Common myeloid progenitor, CD34-positive (primary cell): Measurements from ENCODE around the gene CBX2.

Experiments
- CTCF ChIA-PET: fragments of 350-600 bp; sonication (Branson Sonifier 250); formaldehyde crosslinking; loops from one replicate; lab custom pipeline; 2021; ENCODE audit warnings: antibody characterized with exemption; lab: Charles Lee
- POLR2A ChIA-PET: fragments of 350-600 bp; sonication (Branson Sonifier 250); formaldehyde crosslinking; loops from one replicate; lab custom pipeline; 2021; ENCODE audit warnings: antibody characterized with exemption; lab: Charles Lee
- DNase-seq, 3 donors: peaks; one replicate each; pipeline versions ENCODE4 v3.0.0 to v3.0.0-alpha.2; 2013
- H3K27ac ChIP-seq, 2 experiments: 1 replicate in 1 of 2; 2 replicates in 1 of 2; pipeline ENCODE4 v1.7.0; 2013; ENCODE audit warnings: inconsistent platforms in 2 of 2, low read length in 2 of 2, mild to moderate bottlenecking in 2 of 2, low read depth in 1 of 2, moderate library complexity in 1 of 2; ENCODE audit not compliant: severe bottlenecking in 2 of 2, insufficient read depth in 1 of 2, poor library complexity in 1 of 2
- H3K27me3 ChIP-seq, 5 experiments: replicated peaks in 2 of 5; 1 replicate in 3 of 5; 2 replicates in 2 of 5; pipeline versions ENCODE4 v1.6.1 to v1.7.0; 2013; ENCODE audit warnings: low read length in 4 of 5, mild to moderate bottlenecking in 2 of 5, moderate library complexity in 2 of 5, inconsistent platforms in 1 of 5; ENCODE audit not compliant: insufficient read depth in 5 of 5, control insufficient read depth in 4 of 5
- H3K36me3 ChIP-seq, 4 experiments: 1 replicate in 2 of 4; 2 replicates in 2 of 4; pipeline versions ENCODE4 v1.6.1 to v1.7.0; 2013; ENCODE audit warnings: low read length in 3 of 4, control low read depth in 1 of 4, mild to moderate bottlenecking in 1 of 4; ENCODE audit not compliant: control insufficient read depth in 4 of 4, insufficient read depth in 4 of 4
- H3K4me1 ChIP-seq, 4 experiments: 1 replicate in 3 of 4; 2 replicates in 1 of 4; pipeline versions ENCODE4 v1.6.1 to v1.7.1; 2013; ENCODE audit warnings: low read length in 3 of 4, mild to moderate bottlenecking in 3 of 4, control low read depth in 1 of 4, inconsistent platforms in 1 of 4, moderate library complexity in 1 of 4; ENCODE audit not compliant: control insufficient read depth in 4 of 4, insufficient read depth in 4 of 4; ENCODE audit errors: control extremely low read depth in 1 of 4
- H3K4me3 ChIP-seq, 7 experiments: 1 replicate in 4 of 7; 2 replicates in 3 of 7; pipeline versions ENCODE4 v1.5.1 to v1.7.0; 2013; ENCODE audit warnings: mild to moderate bottlenecking in 7 of 7, low read length in 6 of 7, moderate library complexity in 6 of 7, inconsistent platforms in 2 of 7, low read depth in 2 of 7, control low read depth in 1 of 7; ENCODE audit not compliant: insufficient read depth in 4 of 7, control insufficient read depth in 1 of 7; ENCODE audit errors: extremely low read depth in 1 of 7
- H3K9me3 ChIP-seq, 5 experiments: 1 replicate in 4 of 5; 2 replicates in 1 of 5; pipeline versions ENCODE4 v1.6.1 to v1.7.1; 2013; ENCODE audit warnings: low read length in 4 of 5, mild to moderate bottlenecking in 2 of 5, inconsistent platforms in 1 of 5, low read depth in 1 of 5, moderate library complexity in 1 of 5; ENCODE audit not compliant: control insufficient read depth in 4 of 5, insufficient read depth in 2 of 5; ENCODE audit errors: control extremely low read depth in 1 of 5
- WGBS: methylation state at CpG from one replicate; pipeline ENCODE4 v1.1.5; 2013; ENCODE audit not compliant: insufficient coverage; 5-methylcytosine and 5-hydroxymethylcytosine counted together

The CBX2 gene

DNA sequence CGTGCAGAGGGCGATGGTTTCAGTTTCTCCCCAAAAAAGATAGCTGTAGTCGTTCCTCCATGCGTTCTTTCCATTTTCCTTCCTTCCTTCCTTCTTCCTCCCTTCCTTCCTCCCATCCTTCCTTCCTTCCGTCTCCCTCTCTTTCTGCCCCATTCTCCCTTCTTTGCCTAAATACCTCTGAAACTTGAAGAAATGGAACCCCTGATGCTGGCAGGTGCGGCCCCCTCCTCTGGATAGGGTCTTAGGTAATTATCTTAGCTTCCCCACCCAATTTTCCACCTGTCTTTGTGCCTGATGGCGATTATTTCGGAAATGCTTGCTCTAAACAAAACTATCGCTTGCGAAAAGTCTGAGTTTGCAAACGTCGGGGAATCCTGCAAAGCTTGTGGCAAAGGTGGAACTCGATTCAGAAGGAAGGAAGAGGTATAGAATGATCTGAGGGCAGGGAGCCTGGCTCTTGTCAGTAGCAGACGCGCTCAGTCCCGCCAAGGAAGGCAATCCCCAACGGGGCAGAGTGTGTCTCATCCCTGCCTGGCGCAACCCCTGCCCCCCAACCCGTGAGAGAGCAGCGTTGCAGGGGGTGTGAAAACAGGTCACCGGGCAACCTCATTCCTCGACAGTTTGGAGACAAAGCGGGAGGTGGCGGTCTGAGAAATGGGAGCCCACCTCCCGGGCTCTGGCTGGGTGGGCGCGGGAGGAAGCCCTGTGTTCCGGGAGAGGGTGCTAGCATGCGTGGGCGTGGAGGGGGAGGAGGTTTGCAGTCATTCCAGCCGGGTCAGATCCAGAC is 21.8 kb downstream of the CBX2 start:
- no peak for DNase-seq
- H3K27me3 ChIP-seq = peaks cover 0 to 71% (median 49%) of the 10 kb centered on the region in 5 experiments
- H3K4me1 ChIP-seq = peaks cover 0 to 74% (median 71%) of the 10 kb centered on the region in 4 experiments
- no peak overlapping the region for H3K27ac ChIP-seq
- ChIA-PET CTCF (interaction anchor here (1.0 to 2.0 kb wide), 5 partner anchors 8 to 12 kb away, joined by 3 to 8 read pairs (median 5); no protein-coding TSS in a partner anchor), POLR2A (interaction anchor here (0.6 to 0.7 kb wide), 2 partner anchors 20 to 26 kb away, joined by 3 read pairs; no protein-coding TSS in a partner anchor)
- H3K4me3 ChIP-seq = peak overlapping the region in 1 of 7 experiments; percentile 11
- H3K9me3 ChIP-seq = peaks cover 0 to 2% (median 0%) of the 10 kb centered on the region in 5 experiments
- peaks cover 0 to 7% (median 3%) of the 10 kb centered on the region in 4 experiments for H3K36me3 ChIP-seq
- 8% methylated on average over 15 of the region's 31 CpGs for WGBS

DNA sequence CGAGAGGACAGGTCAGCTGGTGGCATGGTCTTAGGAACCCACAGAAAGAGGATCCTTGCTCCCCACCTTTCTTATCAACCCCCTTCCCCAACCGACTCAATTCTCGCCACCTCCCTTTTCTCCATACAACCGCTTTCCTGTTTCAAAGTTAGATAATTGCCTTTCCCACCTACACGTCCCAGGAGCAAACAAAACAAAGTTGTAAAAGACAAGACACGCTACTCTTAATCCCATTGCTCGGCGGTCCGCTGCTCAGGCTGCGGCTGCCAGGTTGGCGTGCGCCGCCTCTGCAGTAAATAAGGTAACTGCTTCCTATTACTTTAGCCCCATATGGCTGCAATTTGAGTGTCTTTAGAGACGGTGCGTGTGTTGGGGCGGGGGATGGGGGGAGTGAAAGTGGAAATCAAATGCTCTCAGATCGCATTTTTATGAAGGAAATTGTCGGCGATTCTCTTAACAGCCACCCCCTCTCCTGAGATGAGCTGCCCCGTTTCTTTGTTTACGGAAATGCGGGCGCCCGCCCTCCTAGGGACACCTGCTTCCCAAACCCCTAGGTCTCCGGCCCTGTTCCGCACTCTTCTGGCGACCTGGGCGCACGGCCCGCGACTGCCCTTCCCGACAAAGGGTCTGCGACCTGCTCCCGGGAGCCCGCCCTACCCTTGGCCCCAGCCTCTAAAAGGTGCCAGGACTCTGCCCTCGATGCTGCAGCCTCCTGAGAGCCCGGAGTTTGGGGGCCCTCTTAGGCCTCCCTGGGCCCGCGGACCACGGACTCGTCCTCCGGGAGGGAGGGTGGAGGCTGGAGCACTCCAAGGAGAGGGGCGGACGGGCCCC is 22.6 kb downstream of the CBX2 start:
- peak in 2 of 3 donors; percentile 51 to 62 for DNase-seq
- ChIA-PET CTCF (interaction anchor here (1.1 to 1.8 kb wide), 4 partner anchors 7 to 17 kb away, joined by 3 to 7 read pairs (median 4); no protein-coding TSS in a partner anchor), POLR2A (interaction anchor here (0.6 kb wide), 1 partner anchor 19 kb away, joined by 3 read pairs; no protein-coding TSS in a partner anchor)
- no peaks in the 10 kb centered on the region for H3K36me3 ChIP-seq
- H3K27me3 ChIP-seq = peaks cover 0 to 79% (median 52%) of the 10 kb centered on the region in 5 experiments
- H3K4me1 ChIP-seq = peaks cover 0 to 78% (median 73%) of the 10 kb centered on the region in 4 experiments
- no peak overlapping the region for H3K27ac ChIP-seq
- WGBS = 4% methylated on average over 28 of the region's 44 CpGs
- H3K4me3 ChIP-seq = peak overlapping the region in 4 of 7 experiments; percentile 6 to 41 (median 11)
- peaks cover 0 to 2% (median 0%) of the 10 kb centered on the region in 5 experiments for H3K9me3 ChIP-seq

DNA sequence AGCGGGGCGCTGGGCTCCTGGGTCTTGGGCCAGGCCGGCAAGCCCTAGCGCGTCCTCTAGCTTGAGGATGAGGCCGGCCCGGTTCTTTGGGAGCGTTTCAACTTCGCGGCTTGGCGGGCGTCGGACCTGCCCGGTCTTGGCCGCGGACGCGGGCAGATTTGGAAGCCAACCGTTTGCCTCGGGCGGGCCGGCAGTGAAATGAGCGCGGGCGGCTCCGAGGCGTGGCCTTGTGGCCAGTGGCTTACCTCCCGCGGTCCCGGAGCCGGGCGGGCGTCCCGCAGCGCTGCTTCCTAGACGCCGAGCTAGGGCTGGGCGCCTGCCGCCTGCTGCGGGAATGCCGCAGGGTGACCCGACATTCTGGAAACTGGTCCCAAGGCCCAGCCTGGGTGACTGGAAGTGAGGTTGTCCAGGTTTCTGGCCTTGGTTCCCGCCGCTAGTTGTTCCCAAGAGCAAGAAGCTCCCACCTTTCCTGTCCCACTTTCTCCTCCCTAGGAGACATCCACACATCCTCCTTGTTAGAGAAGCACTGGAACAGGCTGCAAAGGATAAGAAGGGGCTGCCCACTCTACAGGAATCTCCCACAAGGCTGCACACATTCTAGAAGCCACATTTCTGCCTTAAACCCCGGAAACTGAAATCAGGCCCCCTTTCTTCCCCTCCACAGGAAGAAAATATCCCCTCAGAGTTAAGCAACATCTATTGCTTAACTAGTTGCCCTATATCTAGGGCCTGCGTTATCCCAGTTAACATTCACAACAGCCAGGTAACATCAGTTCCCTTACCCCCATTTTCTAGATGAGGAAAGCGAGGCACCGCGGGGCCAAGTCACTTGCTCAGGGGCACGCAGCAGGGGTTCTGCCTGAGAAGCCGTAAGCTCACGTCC is 23.4 kb downstream of the CBX2 start:
- Histone ChIP-seq H3K9me3 (peaks cover 0 to 2% (median 0%) of the 10 kb centered on the region in 5 experiments), H3K27me3 (peaks cover 0 to 88% (median 54%) of the 10 kb centered on the region in 5 experiments), H3K27ac (no peak overlapping the region), H3K36me3 (no peaks in the 10 kb centered on the region), H3K4me3 (peak overlapping the region in 1 of 7 experiments; percentile 11), H3K4me1 (peaks cover 0 to 78% (median 71%) of the 10 kb centered on the region in 4 experiments)
- POLR2A ChIA-PET = no interaction called here
- CTCF ChIA-PET = interaction anchor here (0.8 to 1.8 kb wide), 5 partner anchors 10 to 22 kb away, joined by 3 to 7 read pairs (median 3); no protein-coding TSS in a partner anchor
- WGBS = 5% methylated on average over 51 of the region's 52 CpGs
- no peak for DNase-seq

DNA sequence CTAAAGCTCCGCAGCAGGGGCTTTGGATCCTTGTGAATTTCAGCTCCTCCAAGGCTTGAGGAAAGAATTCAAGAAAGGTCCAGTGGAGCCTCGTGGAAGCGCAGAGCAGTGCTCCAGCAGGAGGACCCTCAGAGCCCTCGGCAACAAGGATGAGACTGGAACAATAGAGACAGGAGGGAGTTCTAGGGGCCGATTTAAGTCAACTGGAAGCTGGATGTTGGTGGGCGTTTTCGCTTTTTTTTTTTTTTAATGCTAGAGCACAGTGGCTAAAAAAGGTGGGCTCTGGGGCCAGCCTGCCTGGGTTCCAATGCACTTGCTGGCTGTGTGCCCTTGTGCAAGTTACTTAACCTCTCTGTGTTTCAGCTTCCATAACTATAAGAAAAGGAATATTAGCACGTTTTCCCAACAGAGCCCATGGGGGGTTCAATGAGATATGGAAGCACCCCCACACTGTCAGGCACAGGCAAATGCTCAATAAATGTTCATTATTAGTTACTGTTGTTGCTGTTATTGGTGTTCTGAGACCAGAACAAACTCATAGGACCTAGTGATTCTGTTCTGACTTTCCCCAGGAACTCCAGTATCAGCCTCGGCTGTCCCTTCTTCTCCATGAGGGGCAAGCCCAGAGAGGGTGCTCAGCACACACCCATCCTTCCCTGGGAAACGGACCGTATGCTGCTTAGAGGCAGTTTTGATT is 24.2 kb downstream of the CBX2 start:
- no peak overlapping the region for H3K27ac ChIP-seq
- peaks cover 0 to 2% (median 0%) of the 10 kb centered on the region in 5 experiments for H3K9me3 ChIP-seq
- H3K4me3 ChIP-seq = no peak overlapping the region
- peaks cover 0 to 81% (median 71%) of the 10 kb centered on the region in 4 experiments for H3K4me1 ChIP-seq
- H3K27me3 ChIP-seq = peaks cover 0 to 96% (median 60%) of the 10 kb centered on the region in 5 experiments
- no peak for DNase-seq
- CTCF ChIA-PET = interaction anchor here (0.8 to 1.8 kb wide), 4 partner anchors 9 to 23 kb away, joined by 3 to 7 read pairs (median 3); no protein-coding TSS in a partner anchor
- POLR2A ChIA-PET = no interaction called here
- no peaks in the 10 kb centered on the region for H3K36me3 ChIP-seq
- WGBS = 10% methylated on average over 10 of the region's 11 CpGs

- CTCF ChIA-PET = interaction anchor here (0.8 to 2.1 kb wide), 4 partner anchors 8 to 17 kb away, joined by 3 to 6 read pairs (median 3); no protein-coding TSS in a partner anchor
- POLR2A ChIA-PET = interaction anchor here (1.0 kb wide), 1 partner anchor 39 kb away, joined by 3 read pairs; no protein-coding TSS in a partner anchor
- H3K36me3 ChIP-seq = no peaks in the 10 kb centered on the region
- no peak overlapping the region for H3K4me3 ChIP-seq
- peaks cover 0 to 100% (median 66%) of the 10 kb centered on the region in 5 experiments for H3K27me3 ChIP-seq
- H3K9me3 ChIP-seq = peaks cover 0 to 2% (median 0%) of the 10 kb centered on the region in 5 experiments
- H3K27ac ChIP-seq = no peak overlapping the region
- 8% methylated on average over 35 of the region's 57 CpGs for WGBS
- peaks cover 0 to 78% (median 68%) of the 10 kb centered on the region in 4 experiments for H3K4me1 ChIP-seq
- no peak for DNase-seq
Observed at GRCh38 chr17:79802736-79803420, 24.9 kb downstream of the CBX2 start.
